NCI-H510A (cell line): ENCODE results near the gene GOSR1.
"Not testable (repeated sequence)": the region's sequence is repeated elsewhere in the genome, so short reads cannot be mapped to it uniquely, and the experiment has no call there.

ENCODE experiments used
- DNase-seq: peaks from one replicate; lab custom pipeline; 2025; lab: John Stamatoyannopoulos, UW

GOSR1 gene

GRCh38 chr17:30477083-30477773 lies at the start of gene GOSR1:
Gene GOSR1 (plus strand): TSS chr17:30477408. CDS start chr17:30477434, 26 bp downstream.
- peak; percentile 92 for DNase-seq

GRCh38 chr17:30427611-30428010 lies 49.6 kb upstream of the GOSR1 start:
- no peak for DNase-seq

- DNase-seq = no peak
Measured at GRCh38 chr17:30429155-30429554, 48.1 kb upstream of the GOSR1 start.

GRCh38 chr17:30433514-30433913 lies 43.7 kb upstream of the GOSR1 start:
- peak; percentile 59 for DNase-seq

- DNase-seq = no peak
Measured at GRCh38 chr17:30436729-30437128, 40.5 kb upstream of the GOSR1 start.

- DNase-seq = no peak
Measured at GRCh38 chr17:30443721-30444120, 33.5 kb upstream of the GOSR1 start.

GRCh38 chr17:30446640-30447039 lies 30.6 kb upstream of the GOSR1 start:
- not testable (repeated sequence) for DNase-seq

- DNase-seq = no peak
Measured at GRCh38 chr17:30449480-30449879, 27.7 kb upstream of the GOSR1 start.

GRCh38 chr17:30450125-30451027 lies 26.8 kb upstream of the GOSR1 start:
- DNase-seq = no peak

- no peak for DNase-seq
Measured at GRCh38 chr17:30454635-30455034, 22.6 kb upstream of the GOSR1 start.

- no peak for DNase-seq
Measured at GRCh38 chr17:30458371-30458770, 18.8 kb upstream of the GOSR1 start.

GRCh38 chr17:30458797-30459413 lies 18.3 kb upstream of the GOSR1 start:
- DNase-seq = not testable (repeated sequence)

GRCh38 chr17:30468465-30468864 lies 8.7 kb upstream of the GOSR1 start:
- DNase-seq = no peak

- no peak for DNase-seq
Measured at GRCh38 chr17:30472238-30472890, 4.8 kb upstream of the GOSR1 start.

- DNase-seq = no peak
Measured at GRCh38 chr17:30475206-30475605, 2.0 kb upstream of the GOSR1 start.

- DNase-seq = no peak
Measured at GRCh38 chr17:30476726-30477082, 504 bp upstream of the GOSR1 start.

- DNase-seq = no peak
Measured at GRCh38 chr17:30477774-30478115, 537 bp downstream of the GOSR1 start.

GRCh38 chr17:30482555-30482954 lies 5.3 kb downstream of the GOSR1 start:
- no peak for DNase-seq

GRCh38 chr17:30483159-30483558 lies 6.0 kb downstream of the GOSR1 start:
- no peak for DNase-seq

- DNase-seq = no peak
Measured at GRCh38 chr17:30493780-30494179, 16.6 kb downstream of the GOSR1 start.

- DNase-seq = no peak
Measured at GRCh38 chr17:30495586-30495985, 18.4 kb downstream of the GOSR1 start.

GRCh38 chr17:30503558-30503957 lies 26.4 kb downstream of the GOSR1 start:
- no peak for DNase-seq
